ENCODE results near the gene PIH1D2. TPM values are rescaled to one million over a fixed set of nuclear protein-coding genes. Genes with fewer than 3 reads are reported as not detected.

PIH1D2 gene
- total RNA-seq, 2 donors from 2014 or later: 1.1 to 13.7 TPM

DNA sequence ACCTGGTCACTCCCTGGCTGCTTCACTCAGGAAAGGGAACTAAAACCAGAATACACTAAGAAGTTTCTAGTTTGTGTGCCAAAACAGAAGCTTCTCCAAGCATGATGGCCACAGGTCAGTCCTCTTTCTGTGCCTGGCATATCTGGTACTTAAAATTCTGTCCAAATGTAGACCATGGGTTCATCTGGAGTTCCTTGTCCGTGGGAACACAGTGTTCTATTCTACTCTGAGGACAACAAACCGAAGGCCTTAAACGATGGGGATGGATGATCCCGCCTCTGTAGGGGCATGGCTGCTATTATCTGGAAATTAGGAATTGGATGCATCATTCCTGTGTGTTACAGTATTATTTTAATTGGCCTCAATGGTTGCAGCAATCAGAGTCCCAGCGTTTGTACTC, 54.8 kb downstream of the PIH1D2 start:
- intact Hi-C loops (cut with DNase I): no loop called here
- TF ChIP-seq, protein P1, sequence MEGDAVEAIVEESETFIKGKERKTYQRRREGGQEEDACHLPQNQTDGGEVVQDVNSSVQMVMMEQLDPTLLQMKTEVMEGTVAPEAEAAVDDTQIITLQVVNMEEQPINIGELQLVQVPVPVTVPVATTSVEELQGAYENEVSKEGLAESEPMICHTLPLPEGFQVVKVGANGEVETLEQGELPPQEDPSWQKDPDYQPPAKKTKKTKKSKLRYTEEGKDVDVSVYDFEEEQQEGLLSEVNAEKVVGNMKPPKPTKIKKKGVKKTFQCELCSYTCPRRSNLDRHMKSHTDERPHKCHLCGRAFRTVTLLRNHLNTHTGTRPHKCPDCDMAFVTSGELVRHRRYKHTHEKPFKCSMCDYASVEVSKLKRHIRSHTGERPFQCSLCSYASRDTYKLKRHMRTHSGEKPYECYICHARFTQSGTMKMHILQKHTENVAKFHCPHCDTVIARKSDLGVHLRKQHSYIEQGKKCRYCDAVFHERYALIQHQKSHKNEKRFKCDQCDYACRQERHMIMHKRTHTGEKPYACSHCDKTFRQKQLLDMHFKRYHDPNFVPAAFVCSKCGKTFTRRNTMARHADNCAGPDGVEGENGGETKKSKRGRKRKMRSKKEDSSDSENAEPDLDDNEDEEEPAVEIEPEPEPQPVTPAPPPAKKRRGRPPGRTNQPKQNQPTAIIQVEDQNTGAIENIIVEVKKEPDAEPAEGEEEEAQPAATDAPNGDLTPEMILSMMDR (IDR thresholded peaks at IDR 0.05): no peak
- no peak for TF ChIP-seq POLR2A (IDR thresholded peaks at IDR 0.05)
- no peak for TF ChIP-seq POLR2AphosphoS5 (IDR thresholded peaks at IDR 0.05)
- whole genome bisulfite sequencing: 69% methylated on average over 5 of the region's 5 CpGs
- no peak for DNase-seq (ENCODE audit: low spot score)
- no peaks in the 10 kb centered on the region for H3K27me3 ChIP-seq (replicated peaks; ENCODE audit: insufficient read depth)
- H3K4me3 ChIP-seq: no peak overlapping the region
- H3K4me1 ChIP-seq (replicated peaks): no peaks in the 10 kb centered on the region
- H3K9me3 ChIP-seq: no peaks in the 10 kb centered on the region
- no peaks in the 10 kb centered on the region for H3K36me3 ChIP-seq
- H3K27ac ChIP-seq: no peak overlapping the region

Small RNA genes within 50 kb of the gene (small RNA-seq; reads per million reads assigned to genes)
- 0 reads per million in 2 donors for gene AP000907.3
- 0 reads per million in 2 donors for gene RNU6-893P

Other genes starting within 250 kb of the PIH1D2 start
- gene ALG9, start 202.4 kb downstream of the PIH1D2 start, total RNA-seq: 10 to 100 TPM; 24.9 to 26.5 TPM
- 1 to 10 TPM; 2.7 to 7.6 TPM for gene FDXACB1, start 194.9 kb downstream of the PIH1D2 start, total RNA-seq
- gene CFAP68, start 194.5 kb downstream of the PIH1D2 start, total RNA-seq: 10 to 100 TPM; 42.2 to 46.2 TPM
- gene CRYAB, start 162.2 kb downstream of the PIH1D2 start, total RNA-seq: 10 to 100 TPM; 59.0 to 80.1 TPM
- under 1 TPM in 1 of 2 donors, not detected in 1; 0.85 TPM for gene HSPB2, start 161.3 kb downstream of the PIH1D2 start, total RNA-seq
- 10 to 100 TPM; 13.2 to 31.5 TPM for gene C11orf52, start 155.1 kb downstream of the PIH1D2 start, total RNA-seq
- gene DIXDC1, start 136.7 kb downstream of the PIH1D2 start, total RNA-seq: 10 to 100 TPM; 32.9 to 35.2 TPM
- gene DLAT, start 48.6 kb downstream of the PIH1D2 start, total RNA-seq: 10 to 100 TPM; 19.9 to 21.2 TPM
- 10 to 100 TPM; 11.8 to 16.8 TPM for gene NKAPD1, start 282 bp upstream of the PIH1D2 start, total RNA-seq
- gene TIMM8B, start 12.7 kb upstream of the PIH1D2 start, total RNA-seq: 10 to 100 TPM; 43.1 to 49.5 TPM
- 100 to 1,000 TPM in 1 of 2 donors, 10 to 100 TPM in 1; 91.6 to 107 TPM for gene SDHD, start 12.9 kb upstream of the PIH1D2 start, total RNA-seq
- 1 to 10 TPM; 4.0 to 8.8 TPM for gene IL18, start 90.1 kb upstream of the PIH1D2 start, total RNA-seq
- gene TEX12, start 93.4 kb upstream of the PIH1D2 start, total RNA-seq: 1 to 10 TPM in 1 of 2 donors, not detected in 1; 4.0 TPM
- 1 to 10 TPM; 3.2 to 9.1 TPM for gene BCO2, start 101.5 kb upstream of the PIH1D2 start, total RNA-seq
- 10 to 100 TPM; 24.4 to 28.7 TPM for gene PTS, start 152.4 kb upstream of the PIH1D2 start, total RNA-seq
- gene PLET1, start 186.8 kb upstream of the PIH1D2 start, total RNA-seq: not detected

Data from prostate gland (tissue), 2 donors.